Type B pancreatic cell (in vitro differentiated cells): Measurements from ENCODE around the gene MLF2. TPM values are rescaled to one million over a fixed set of nuclear protein-coding genes. Genes with fewer than 3 reads are reported as not detected.
"Not testable (repeated sequence)": the region's sequence is repeated elsewhere in the genome, so short reads cannot be mapped to it uniquely, and the experiment has no call there.

Experiments used
- DNase-seq: peaks from one replicate; pipeline ENCODE4 v3.0.0; 2021; ENCODE audit warnings: mixed read lengths; ENCODE audit not compliant: unreplicated experiment; ENCODE audit errors: extremely low spot score
- H3K27ac Mint-ChIP-seq: 2 replicates; pipeline ENCODE4 v1.8.0; 2021; ENCODE audit warnings: mild to moderate bottlenecking, mixed read lengths
- H3K27me3 Mint-ChIP-seq: 2 replicates; pipeline ENCODE4 v1.8.0; 2021; ENCODE audit warnings: mixed read lengths
- H3K36me3 Mint-ChIP-seq: 2 replicates; pipeline ENCODE4 v1.8.0; 2021; ENCODE audit warnings: mixed read lengths
- H3K4me1 Mint-ChIP-seq: one replicate; pipeline ENCODE4 v1.8.0; 2021; ENCODE audit warnings: mixed read lengths; ENCODE audit not compliant: unreplicated experiment
- H3K4me3 Mint-ChIP-seq: 2 replicates; pipeline ENCODE4 v1.8.0; 2021; ENCODE audit warnings: mild to moderate bottlenecking, mixed read lengths
- H3K9me3 Mint-ChIP-seq: 2 replicates; pipeline ENCODE4 v1.8.0; 2021; ENCODE audit warnings: mixed read lengths
- CTCF ChIP-seq: fragments of 200-600 bp; sonication (generic); conservative IDR thresholded peaks from 2 replicates; pipeline ENCODE4 v1.5.0; 2021; ENCODE audit warnings: antibody characterized with exemption, mild to moderate bottlenecking
- total RNA-seq: library from RNA; stranded (reverse); gene quantifications from 2 replicates; pipeline ENCODE4 v1.2.1, GENCODE V29; 2021; ENCODE audit warnings: low replicate concordance

The MLF2 gene
- total RNA-seq, 1 donor from 2014 or later: 187 TPM

- no peak overlapping the region for H3K27ac Mint-ChIP-seq
- peak overlapping the region; percentile 54 for H3K4me3 Mint-ChIP-seq
- TF ChIP-seq CTCF: no peak
- H3K4me1 Mint-ChIP-seq: peaks cover 4% of the 10 kb centered on the region
- H3K9me3 Mint-ChIP-seq: peaks cover 4% of the 10 kb centered on the region
- no peak for DNase-seq
- H3K27me3 Mint-ChIP-seq: peaks cover 8% of the 10 kb centered on the region
- peaks cover 18% of the 10 kb centered on the region for H3K36me3 Mint-ChIP-seq
Measured at GRCh38 chr12:6725350-6725749, 27.6 kb downstream of the MLF2 start.

- H3K4me3 Mint-ChIP-seq: peak overlapping the region; percentile 91
- peak overlapping the region; percentile 91 for H3K27ac Mint-ChIP-seq
- no peak for TF ChIP-seq CTCF
- H3K4me1 Mint-ChIP-seq: peaks cover 4% of the 10 kb centered on the region
- H3K36me3 Mint-ChIP-seq: peaks cover 14% of the 10 kb centered on the region
- peaks cover 4% of the 10 kb centered on the region for H3K9me3 Mint-ChIP-seq
- H3K27me3 Mint-ChIP-seq: peaks cover 15% of the 10 kb centered on the region
- DNase-seq: no peak
Measured at GRCh38 chr12:6724409-6724797, 28.5 kb downstream of the MLF2 start.

GRCh38 chr12:6723607-6724408 is 29.1 kb downstream of the MLF2 start, which contains the start of gene COPS7A:
COPS7A (plus strand) TSS chr12:6724046; CDS start chr12:6724657, 611 bp downstream.
- peak within 1 kb of the TSS; percentile 91 for H3K4me3 Mint-ChIP-seq
- peaks cover 14% of the 10 kb centered on the region for H3K36me3 Mint-ChIP-seq
- H3K9me3 Mint-ChIP-seq: peaks cover 4% of the 10 kb centered on the region

GRCh38 chr12:6722863-6723262 is 30.1 kb downstream of the MLF2 start:
- no peak overlapping the region for H3K27ac Mint-ChIP-seq
- H3K36me3 Mint-ChIP-seq: peaks cover 14% of the 10 kb centered on the region
- H3K4me3 Mint-ChIP-seq: no peak overlapping the region
- no peak for TF ChIP-seq CTCF
- no peak for DNase-seq
- peaks cover 4% of the 10 kb centered on the region for H3K4me1 Mint-ChIP-seq
- peaks cover 15% of the 10 kb centered on the region for H3K27me3 Mint-ChIP-seq
- peaks cover 4% of the 10 kb centered on the region for H3K9me3 Mint-ChIP-seq

More at GRCh38 chr12:6723607-6724408, 29.1 kb downstream of the MLF2 start, which contains the start of gene COPS7A:
- H3K27ac Mint-ChIP-seq: peak within 1 kb of the TSS; percentile 91
- TF ChIP-seq CTCF: peak; percentile 18
- DNase-seq: peak; percentile 96
- peaks cover 4% of the 10 kb centered on the region for H3K4me1 Mint-ChIP-seq
- H3K27me3 Mint-ChIP-seq: peaks cover 15% of the 10 kb centered on the region

- no peaks in the 10 kb centered on the region for H3K4me1 Mint-ChIP-seq
- no peak overlapping the region for H3K27ac Mint-ChIP-seq
- H3K4me3 Mint-ChIP-seq: no peak overlapping the region
- H3K27me3 Mint-ChIP-seq: peaks cover 17% of the 10 kb centered on the region
- DNase-seq: no peak
- no peaks in the 10 kb centered on the region for H3K9me3 Mint-ChIP-seq
- no peaks in the 10 kb centered on the region for H3K36me3 Mint-ChIP-seq
- TF ChIP-seq CTCF: no peak
Measured at GRCh38 chr12:6716874-6717437, 36.0 kb downstream of the MLF2 start.

- H3K27me3 Mint-ChIP-seq: peaks cover 17% of the 10 kb centered on the region
- H3K36me3 Mint-ChIP-seq, H3K4me1 Mint-ChIP-seq, H3K27ac Mint-ChIP-seq, DNase-seq, H3K4me3 Mint-ChIP-seq, H3K9me3 Mint-ChIP-seq: not testable (repeated sequence)
Measured at GRCh38 chr12:6716031-6716873, 36.7 kb downstream of the MLF2 start.
